IPS DF 19.7 (cell line): ENCODE data around the gene PAQR5.

Experiments used
- DNase-seq: peaks from one replicate; pipeline ENCODE4 v3.0.0-alpha.2; 2013; ENCODE audit warnings: low read depth, low spot score

Gene PAQR5

GRCh38 chr15:69392352-69392751 lies 93.6 kb downstream of the PAQR5 start:
- no peak for DNase-seq

GRCh38 chr15:69393831-69394491 lies 95.2 kb downstream of the PAQR5 start:
- DNase-seq = no peak

GRCh38 chr15:69394556-69395282 lies 96.0 kb downstream of the PAQR5 start:
- no peak for DNase-seq

GRCh38 chr15:69395460-69395859 lies 96.7 kb downstream of the PAQR5 start:
- DNase-seq = no peak

GRCh38 chr15:69395991-69396390 lies 97.3 kb downstream of the PAQR5 start:
- no peak for DNase-seq

GRCh38 chr15:69398491-69398891 lies 99.8 kb downstream of the PAQR5 start:
- DNase-seq = no peak

GRCh38 chr15:69400850-69401249 lies 102.1 kb downstream of the PAQR5 start:
- DNase-seq = no peak

GRCh38 chr15:69402816-69403215 lies 104.1 kb downstream of the PAQR5 start:
- no peak for DNase-seq

GRCh38 chr15:69403594-69403993 lies 104.9 kb downstream of the PAQR5 start:
- no peak for DNase-seq

- DNase-seq = no peak
Observed at GRCh38 chr15:69405110-69405509, 106.4 kb downstream of the PAQR5 start.

- no peak for DNase-seq
Observed at GRCh38 chr15:69407719-69408400, 109.1 kb downstream of the PAQR5 start.

- no peak for DNase-seq
Observed at GRCh38 chr15:69408841-69409240, 110.1 kb downstream of the PAQR5 start.

- no peak for DNase-seq
Observed at GRCh38 chr15:69410248-69410874, 111.6 kb downstream of the PAQR5 start.

GRCh38 chr15:69412274-69412673 lies 113.6 kb downstream of the PAQR5 start:
- DNase-seq = no peak

- no peak for DNase-seq
Observed at GRCh38 chr15:69412701-69413100, 114.0 kb downstream of the PAQR5 start.

- peak; percentile 88 for DNase-seq
Observed at GRCh38 chr15:69413822-69414700, 115.3 kb downstream of the PAQR5 start, which contains the start of gene KIF23. Gene KIF23, plus strand, starts transcription at chr15:69414349. Its CDS starts 117 bp downstream, at chr15:69414466.

- DNase-seq = no peak
Observed at GRCh38 chr15:69414701-69415167, 116.0 kb downstream of the PAQR5 start.

- DNase-seq = no peak
Observed at GRCh38 chr15:69415381-69415780, 116.7 kb downstream of the PAQR5 start.

GRCh38 chr15:69417581-69417980 lies 118.9 kb downstream of the PAQR5 start:
- DNase-seq = no peak

GRCh38 chr15:69421498-69421897 lies 122.8 kb downstream of the PAQR5 start:
- DNase-seq = no peak

GRCh38 chr15:69422336-69422895 lies 123.7 kb downstream of the PAQR5 start:
- DNase-seq = no peak
